Fibroblast of gingiva (primary cell): ENCODE data around the gene PPP1R15B.
"Not testable (repeated sequence)": the region's sequence is repeated elsewhere in the genome, so short reads cannot be mapped to it uniquely, and the experiment has no call there.

Experiments
- DNase-seq: peaks from one replicate; pipeline ENCODE4 v3.0.0-alpha.2; 2011; ENCODE audit warnings: low read depth

The PPP1R15B gene

DNA sequence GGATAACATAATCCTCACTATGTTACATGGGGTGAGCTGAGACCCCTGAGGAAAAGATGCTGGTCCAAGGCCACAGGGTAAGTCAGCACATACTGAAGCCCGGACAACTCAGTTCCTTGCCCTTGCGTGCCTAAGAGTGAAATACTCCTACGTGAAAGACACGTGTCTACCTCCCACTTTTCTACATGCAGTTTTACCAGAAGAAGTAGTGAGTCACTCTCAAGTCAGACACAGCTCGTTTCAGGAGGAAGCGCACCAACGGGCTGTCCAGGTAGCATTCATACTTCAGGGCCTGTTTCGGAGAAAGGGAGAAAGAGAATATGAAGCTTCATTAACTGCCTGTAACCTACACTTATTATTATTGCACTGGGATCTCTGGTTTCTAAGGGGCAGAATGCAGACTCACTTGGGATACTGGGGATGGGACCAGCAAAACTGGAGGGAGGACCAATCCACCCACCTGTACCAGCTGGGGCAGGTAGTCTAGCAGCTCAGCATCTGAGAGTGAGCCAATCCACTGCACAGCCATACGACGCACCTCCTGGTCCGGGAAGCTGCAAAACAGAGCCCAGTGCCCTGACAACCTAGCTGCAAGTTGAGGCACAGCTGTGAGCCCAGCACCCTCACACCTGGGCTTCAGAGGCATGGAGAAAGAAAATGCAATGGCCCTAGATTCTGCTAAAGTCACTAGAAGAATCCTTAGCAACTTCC lies 32.4 kb upstream of the PPP1R15B start:
- no peak for DNase-seq

- DNase-seq, result no peak
Measured at GRCh38 chr1:204443260-204443619, 31.6 kb upstream of the PPP1R15B start.

GRCh38 chr1:204442376-204443259 lies 31.0 kb upstream of the PPP1R15B start:
- peak; percentile 30 for DNase-seq

- DNase-seq, result no peak
Measured at GRCh38 chr1:204441558-204441957, 29.9 kb upstream of the PPP1R15B start.

GRCh38 chr1:204439621-204440375 lies 28.2 kb upstream of the PPP1R15B start:
- DNase-seq, result no peak

- DNase-seq, result peak; percentile 93
Measured at GRCh38 chr1:204438628-204439027, 27.0 kb upstream of the PPP1R15B start.

- DNase-seq, result no peak
Measured at GRCh38 chr1:204437796-204438570, 26.4 kb upstream of the PPP1R15B start.

GRCh38 chr1:204435872-204436271 lies 24.3 kb upstream of the PPP1R15B start:
- no peak for DNase-seq

GRCh38 chr1:204435381-204435831 lies 23.8 kb upstream of the PPP1R15B start:
- peak; percentile 81 for DNase-seq

- no peak for DNase-seq
Measured at GRCh38 chr1:204434116-204434755, 22.6 kb upstream of the PPP1R15B start.

DNA sequence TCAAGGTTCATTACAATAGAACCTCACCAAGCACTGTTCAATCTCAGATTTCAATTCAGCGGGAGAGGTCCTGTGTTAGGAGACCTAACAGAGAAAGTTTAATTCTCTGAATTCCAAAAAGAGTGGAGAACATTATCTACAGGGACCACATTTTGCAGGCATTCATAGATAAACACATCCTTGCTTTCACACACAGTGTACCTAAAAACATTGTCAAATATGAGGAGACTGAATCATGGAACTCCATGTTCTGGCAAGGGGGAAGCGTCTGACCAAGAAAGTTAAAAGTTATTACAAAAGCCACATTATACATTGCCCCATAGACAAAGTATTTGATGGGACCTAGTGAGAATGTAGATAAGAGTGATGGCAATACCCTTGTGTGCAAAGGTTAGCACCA lies 21.1 kb upstream of the PPP1R15B start:
- DNase-seq, result no peak

GRCh38 chr1:204431310-204432184 lies 19.9 kb upstream of the PPP1R15B start:
- DNase-seq, result peak; percentile 76

- DNase-seq, result no peak
Measured at GRCh38 chr1:204429746-204430145, 18.1 kb upstream of the PPP1R15B start.

- no peak for DNase-seq
Measured at GRCh38 chr1:204426971-204427701, 15.5 kb upstream of the PPP1R15B start.

GRCh38 chr1:204426474-204426873 lies 14.9 kb upstream of the PPP1R15B start:
- DNase-seq, result no peak

GRCh38 chr1:204426035-204426436 lies 14.4 kb upstream of the PPP1R15B start:
- DNase-seq, result no peak

DNA sequence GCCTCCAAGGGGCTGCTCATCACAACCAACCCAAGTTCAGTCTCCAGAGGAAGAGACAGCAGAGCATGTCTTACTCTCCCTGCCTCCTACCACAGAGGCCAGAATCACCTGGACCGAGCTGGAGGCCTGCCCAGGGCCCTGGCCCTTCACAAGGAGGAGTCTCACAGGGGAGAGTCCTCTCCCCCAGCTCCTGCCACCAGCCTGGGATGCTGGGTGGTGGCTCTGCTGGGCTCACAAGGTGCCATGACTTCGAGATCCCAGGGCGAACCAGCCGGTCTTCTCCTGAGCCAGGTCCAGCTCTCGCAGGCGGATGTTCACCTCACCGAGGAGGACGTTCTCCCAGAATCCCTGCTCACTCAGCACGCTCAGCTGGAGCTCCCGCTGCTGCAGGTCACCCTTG lies 13.0 kb upstream of the PPP1R15B start:
- DNase-seq, result no peak

GRCh38 chr1:204422061-204422705 lies 10.6 kb upstream of the PPP1R15B start:
- DNase-seq, result not testable (repeated sequence)

DNA sequence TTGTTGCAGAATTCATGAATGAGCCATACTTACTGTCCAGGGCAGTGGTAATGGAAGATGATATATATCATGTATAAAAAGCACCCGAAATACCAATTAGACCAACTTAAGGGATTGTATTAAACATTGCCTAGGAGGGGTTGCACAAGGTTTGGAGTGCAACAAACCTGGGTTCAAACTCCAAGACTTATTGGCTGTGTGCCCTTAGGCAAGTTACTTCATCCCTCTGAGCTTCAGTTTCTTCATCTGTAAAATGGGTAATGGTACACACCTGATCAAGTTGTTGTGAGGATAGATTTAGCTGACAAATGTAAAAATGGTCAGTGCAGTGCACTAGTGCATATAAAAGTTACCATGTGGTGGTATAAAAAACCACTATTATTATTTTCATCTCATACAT lies 9.8 kb upstream of the PPP1R15B start:
- DNase-seq, result no peak
